ENCODE measurements around the gene NELL1.

NELL1 gene

GRCh38 chr11:21485426-21485825 lies 816.0 kb downstream of the NELL1 start:
- Histone ChIP-seq H3K4me1 (ENCODE audit: control insufficient read depth, insufficient read depth, low read length, poor library complexity, severe bottlenecking) (no peaks in the 10 kb centered on the region), H3K36me3 (ENCODE audit: control insufficient read depth, insufficient read depth, low read length) (no peaks in the 10 kb centered on the region), H3K27ac (ENCODE audit: low read depth, low read length, severe bottlenecking) (no peak overlapping the region), H3K9me3 (ENCODE audit: control insufficient read depth, low read length) (no peaks in the 10 kb centered on the region), H3K4me3 (ENCODE audit: extremely low read depth, insufficient read depth, low read length, poor library complexity, severe bottlenecking) (no peak overlapping the region)
- WGBS, 2 experiments (ENCODE audit: insufficient coverage in 2 of 2), result 50% methylated on average over 2 of the region's 5 CpGs; no CpG with 5 or more reads in 1 of the 2 experiments

DNA sequence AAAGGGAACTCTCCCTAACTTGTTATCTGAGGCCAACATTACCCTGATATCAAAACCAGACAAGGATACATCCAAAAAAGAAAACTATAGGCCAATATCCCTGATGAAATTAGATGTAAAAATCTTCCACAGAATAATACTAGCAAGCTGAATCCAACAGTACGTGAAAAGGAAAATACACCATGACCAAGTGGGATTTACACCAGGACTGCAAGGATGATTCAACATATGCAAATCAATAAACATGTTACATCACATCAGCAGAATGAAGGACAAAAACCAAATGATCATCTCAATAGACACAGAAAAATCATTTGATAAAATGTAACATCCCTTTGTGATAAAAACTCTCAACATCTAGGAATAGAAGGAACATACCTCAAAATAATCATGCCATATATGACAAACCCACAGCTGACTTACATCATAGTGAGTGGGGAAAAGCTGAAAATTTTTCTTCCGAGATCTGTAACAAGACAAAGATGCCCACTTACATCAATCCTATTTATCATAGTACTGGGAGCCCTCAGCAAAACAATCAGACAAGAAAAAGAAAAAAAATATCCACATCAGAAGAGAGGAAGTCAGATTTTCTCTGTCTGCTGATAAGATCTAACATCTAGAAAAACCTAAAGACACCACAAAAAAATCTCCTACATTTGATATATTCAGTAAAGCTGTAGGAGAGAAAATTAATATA lies 820.2 kb downstream of the NELL1 start:
- Histone ChIP-seq H3K27ac (ENCODE audit: low read depth, low read length, severe bottlenecking) (no peak overlapping the region), H3K36me3 (ENCODE audit: control insufficient read depth, insufficient read depth, low read length) (no peaks in the 10 kb centered on the region), H3K4me1 (ENCODE audit: control insufficient read depth, insufficient read depth, low read length, poor library complexity, severe bottlenecking) (no peaks in the 10 kb centered on the region), H3K9me3 (ENCODE audit: control insufficient read depth, low read length) (no peaks in the 10 kb centered on the region), H3K4me3 (ENCODE audit: extremely low read depth, insufficient read depth, low read length, poor library complexity, severe bottlenecking) (no peak overlapping the region)
- 92% methylated on average over 1 of the region's 2 CpGs; no CpG with 5 or more reads in 1 of the 2 experiments for WGBS, 2 experiments (ENCODE audit: insufficient coverage in 2 of 2)

DNA sequence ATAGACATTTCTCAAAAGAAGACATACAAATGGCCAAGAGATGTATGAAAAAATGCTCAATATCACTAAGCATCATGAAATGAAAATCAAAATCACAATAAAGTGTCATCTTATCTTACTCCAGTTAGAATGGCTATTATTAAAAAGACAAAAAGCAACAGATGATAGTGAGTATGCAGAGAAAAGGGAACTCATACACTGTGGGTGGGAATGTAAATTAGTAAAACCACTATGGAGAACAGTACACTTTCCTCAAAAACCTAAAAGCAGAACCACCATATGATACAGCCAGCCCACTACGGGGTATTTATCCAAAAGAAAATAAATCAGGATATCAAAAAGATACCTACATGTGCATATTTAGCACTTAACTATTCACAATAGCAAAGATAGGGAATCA lies 823.5 kb downstream of the NELL1 start:
- H3K9me3 ChIP-seq (ENCODE audit: control insufficient read depth, low read length), result no peaks in the 10 kb centered on the region
- H3K27ac ChIP-seq (ENCODE audit: low read depth, low read length, severe bottlenecking), result no peak overlapping the region
- no peak overlapping the region for H3K4me3 ChIP-seq (ENCODE audit: extremely low read depth, insufficient read depth, low read length, poor library complexity, severe bottlenecking)
- WGBS, 2 experiments (ENCODE audit: insufficient coverage in 2 of 2), result 100% methylated on average over 1 of the region's 1 CpG; no CpG with 5 or more reads in 1 of the 2 experiments
- no peaks in the 10 kb centered on the region for H3K36me3 ChIP-seq (ENCODE audit: control insufficient read depth, insufficient read depth, low read length)
- no peaks in the 10 kb centered on the region for H3K4me1 ChIP-seq (ENCODE audit: control insufficient read depth, insufficient read depth, low read length, poor library complexity, severe bottlenecking)

- WGBS, 2 experiments (ENCODE audit: insufficient coverage in 2 of 2), result 80% methylated on average over 1 of the region's 4 CpGs; no CpG with 5 or more reads in 1 of the 2 experiments
- no peak overlapping the region for H3K27ac ChIP-seq (ENCODE audit: low read depth, low read length, severe bottlenecking)
- H3K4me3 ChIP-seq (ENCODE audit: extremely low read depth, insufficient read depth, low read length, poor library complexity, severe bottlenecking), result no peak overlapping the region
- H3K9me3 ChIP-seq (ENCODE audit: control insufficient read depth, low read length), result no peaks in the 10 kb centered on the region
- no peaks in the 10 kb centered on the region for H3K4me1 ChIP-seq (ENCODE audit: control insufficient read depth, insufficient read depth, low read length, poor library complexity, severe bottlenecking)
- H3K36me3 ChIP-seq (ENCODE audit: control insufficient read depth, insufficient read depth, low read length), result no peaks in the 10 kb centered on the region
These were observed 825.6 kb downstream of the NELL1 start for GRCh38 chr11:21494946-21495345.

- H3K36me3 ChIP-seq (ENCODE audit: control insufficient read depth, insufficient read depth, low read length), result no peaks in the 10 kb centered on the region
- H3K4me1 ChIP-seq (ENCODE audit: control insufficient read depth, insufficient read depth, low read length, poor library complexity, severe bottlenecking), result no peaks in the 10 kb centered on the region
- H3K4me3 ChIP-seq (ENCODE audit: extremely low read depth, insufficient read depth, low read length, poor library complexity, severe bottlenecking), result no peak overlapping the region
- H3K27ac ChIP-seq (ENCODE audit: low read depth, low read length, severe bottlenecking), result no peak overlapping the region
- no peaks in the 10 kb centered on the region for H3K9me3 ChIP-seq (ENCODE audit: control insufficient read depth, low read length)
- no CpG with 5 or more reads among the region's 1 CpG for WGBS, 2 experiments (ENCODE audit: insufficient coverage in 2 of 2)
These were observed 826.5 kb downstream of the NELL1 start for GRCh38 chr11:21495879-21496278.

DNA sequence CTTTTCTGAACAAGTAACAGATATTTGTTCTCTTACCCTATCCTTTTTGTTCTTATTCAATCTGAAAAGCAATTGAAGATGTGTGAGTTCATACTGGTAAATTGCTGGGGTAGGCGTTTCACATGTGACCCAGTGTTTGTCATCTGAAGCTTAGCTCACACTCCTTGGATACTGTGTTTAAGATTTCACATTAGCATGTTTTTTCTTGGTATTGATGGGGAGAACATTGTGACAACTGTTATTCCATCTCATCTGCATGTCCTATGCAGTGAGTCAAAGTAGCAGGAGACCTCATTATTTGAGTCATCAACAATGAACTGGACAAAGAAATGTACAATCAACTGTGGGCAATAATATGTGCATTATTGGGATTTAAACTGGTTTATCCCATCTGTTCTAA lies 831.9 kb downstream of the NELL1 start:
- Histone ChIP-seq H3K9me3 (ENCODE audit: control insufficient read depth, low read length) (no peaks in the 10 kb centered on the region), H3K27ac (ENCODE audit: low read depth, low read length, severe bottlenecking) (no peak overlapping the region), H3K36me3 (ENCODE audit: control insufficient read depth, insufficient read depth, low read length) (no peaks in the 10 kb centered on the region), H3K4me3 (ENCODE audit: extremely low read depth, insufficient read depth, low read length, poor library complexity, severe bottlenecking) (no peak overlapping the region), H3K4me1 (ENCODE audit: control insufficient read depth, insufficient read depth, low read length, poor library complexity, severe bottlenecking) (no peaks in the 10 kb centered on the region)
- 67 to 100% methylated on average over 1 of the region's 1 CpG for WGBS, 2 experiments (ENCODE audit: insufficient coverage in 2 of 2)

DNA sequence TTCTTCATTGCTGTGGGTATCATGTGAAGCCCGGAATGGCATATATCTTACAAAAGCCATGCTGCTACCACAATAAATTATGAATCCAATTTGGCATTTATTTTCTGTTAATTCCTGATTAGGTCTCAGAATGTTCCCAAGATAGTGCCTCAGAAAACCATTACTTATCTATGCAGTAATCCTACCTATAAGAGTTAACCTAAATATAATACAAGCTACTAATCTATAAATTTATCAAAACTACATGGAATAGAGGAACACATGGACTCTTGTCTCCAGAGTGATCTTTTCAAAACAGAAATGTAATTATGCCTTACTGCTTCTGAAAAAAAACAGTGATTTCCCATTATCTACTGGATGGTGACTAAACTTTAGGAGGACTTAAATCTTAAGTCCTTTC lies 835.7 kb downstream of the NELL1 start:
- Histone ChIP-seq H3K4me1 (ENCODE audit: control insufficient read depth, insufficient read depth, low read length, poor library complexity, severe bottlenecking) (no peaks in the 10 kb centered on the region), H3K4me3 (ENCODE audit: extremely low read depth, insufficient read depth, low read length, poor library complexity, severe bottlenecking) (no peak overlapping the region), H3K9me3 (ENCODE audit: control insufficient read depth, low read length) (no peaks in the 10 kb centered on the region), H3K36me3 (ENCODE audit: control insufficient read depth, insufficient read depth, low read length) (no peaks in the 10 kb centered on the region), H3K27ac (ENCODE audit: low read depth, low read length, severe bottlenecking) (no peak overlapping the region)
- no CpG with 5 or more reads among the region's 1 CpG for WGBS, 2 experiments (ENCODE audit: insufficient coverage in 2 of 2)

- H3K4me1 ChIP-seq (ENCODE audit: control insufficient read depth, insufficient read depth, low read length, poor library complexity, severe bottlenecking), result no peaks in the 10 kb centered on the region
- no peaks in the 10 kb centered on the region for H3K9me3 ChIP-seq (ENCODE audit: control insufficient read depth, low read length)
- 0% methylated on average over 1 of the region's 2 CpGs for WGBS, 2 experiments (ENCODE audit: insufficient coverage in 2 of 2)
- no peak overlapping the region for H3K27ac ChIP-seq (ENCODE audit: low read depth, low read length, severe bottlenecking)
- H3K4me3 ChIP-seq (ENCODE audit: extremely low read depth, insufficient read depth, low read length, poor library complexity, severe bottlenecking), result no peak overlapping the region
- H3K36me3 ChIP-seq (ENCODE audit: control insufficient read depth, insufficient read depth, low read length), result no peaks in the 10 kb centered on the region
These were observed 842.6 kb downstream of the NELL1 start for GRCh38 chr11:21511835-21512440.

- no peak overlapping the region for H3K4me3 ChIP-seq (ENCODE audit: extremely low read depth, insufficient read depth, low read length, poor library complexity, severe bottlenecking)
- WGBS, 2 experiments (ENCODE audit: insufficient coverage in 2 of 2), result 60 to 70% methylated on average over 1 to 2 of the region's 3 CpGs
These were observed 844.9 kb downstream of the NELL1 start for GRCh38 chr11:21514316-21514715.

GRCh38 chr11:21520244-21520643 lies 850.9 kb downstream of the NELL1 start:
- WGBS, 2 experiments (ENCODE audit: insufficient coverage in 2 of 2), result 100% methylated on average over 1 of the region's 1 CpG; no CpG with 5 or more reads in 1 of the 2 experiments
- Histone ChIP-seq H3K36me3 (ENCODE audit: control insufficient read depth, insufficient read depth, low read length) (no peaks in the 10 kb centered on the region), H3K4me1 (ENCODE audit: control insufficient read depth, insufficient read depth, low read length, poor library complexity, severe bottlenecking) (no peaks in the 10 kb centered on the region), H3K27ac (ENCODE audit: low read depth, low read length, severe bottlenecking) (no peak overlapping the region), H3K4me3 (ENCODE audit: extremely low read depth, insufficient read depth, low read length, poor library complexity, severe bottlenecking) (no peak overlapping the region), H3K9me3 (ENCODE audit: control insufficient read depth, low read length) (no peaks in the 10 kb centered on the region)

More at GRCh38 chr11:21514316-21514715, 844.9 kb downstream of the NELL1 start:
- Histone ChIP-seq H3K9me3 (ENCODE audit: control insufficient read depth, low read length) (no peaks in the 10 kb centered on the region), H3K4me1 (ENCODE audit: control insufficient read depth, insufficient read depth, low read length, poor library complexity, severe bottlenecking) (no peaks in the 10 kb centered on the region), H3K36me3 (ENCODE audit: control insufficient read depth, insufficient read depth, low read length) (no peaks in the 10 kb centered on the region), H3K27ac (ENCODE audit: low read depth, low read length, severe bottlenecking) (no peak overlapping the region)

- Histone ChIP-seq H3K9me3 (ENCODE audit: control insufficient read depth, low read length) (no peaks in the 10 kb centered on the region), H3K4me3 (ENCODE audit: extremely low read depth, insufficient read depth, low read length, poor library complexity, severe bottlenecking) (no peak overlapping the region), H3K4me1 (ENCODE audit: control insufficient read depth, insufficient read depth, low read length, poor library complexity, severe bottlenecking) (no peaks in the 10 kb centered on the region), H3K27ac (ENCODE audit: low read depth, low read length, severe bottlenecking) (no peak overlapping the region), H3K36me3 (ENCODE audit: control insufficient read depth, insufficient read depth, low read length) (no peaks in the 10 kb centered on the region)
- 80% methylated on average over 1 of the region's 1 CpG; no CpG with 5 or more reads in 1 of the 2 experiments for WGBS, 2 experiments (ENCODE audit: insufficient coverage in 2 of 2)
These were observed 859.8 kb downstream of the NELL1 start for GRCh38 chr11:21529187-21529586.

Measured in mesodermal cell (in vitro differentiated cells).